Ishikawa (cell line): ENCODE measurements around the gene DNAJB7.

Source experiments
- CEBPB ChIP-seq: IDR thresholded peaks from 2 replicates; pipeline ENCODE4 v1.6.1; 2012
- CREB1 ChIP-seq: IDR thresholded peaks from 2 replicates; pipeline ENCODE4 v1.6.1; 2012; ENCODE audit warnings: low read depth
- EGR1 ChIP-seq: IDR thresholded peaks from 2 replicates; pipeline ENCODE4 v1.6.1; 2012
- EP300 ChIP-seq: IDR thresholded peaks from 2 replicates; pipeline ENCODE4 v1.6.1; 2012; ENCODE audit warnings: borderline replicate concordance
- FOXM1 ChIP-seq: IDR thresholded peaks from 2 replicates; pipeline ENCODE4 v1.6.1; 2012; ENCODE audit warnings: low read depth, borderline replicate concordance
- RAD21 ChIP-seq: IDR thresholded peaks from 2 replicates; pipeline ENCODE4 v1.6.1; 2012; ENCODE audit warnings: low read depth
- TAF1 ChIP-seq: IDR thresholded peaks from 2 replicates; pipeline ENCODE4 v1.6.1; 2012; ENCODE audit warnings: low read depth, mild to moderate bottlenecking
- TCF12 ChIP-seq: IDR thresholded peaks from 2 replicates; pipeline ENCODE4 v1.6.1; 2012; ENCODE audit warnings: low read depth
- TEAD4 ChIP-seq: IDR thresholded peaks from 2 replicates; pipeline ENCODE4 v1.6.1; 2012
- USF1 ChIP-seq: IDR thresholded peaks from 2 replicates; pipeline ENCODE4 v1.6.1; 2012
- YY1 ChIP-seq: IDR thresholded peaks from 2 replicates; pipeline ENCODE4 v1.6.1; 2012; ENCODE audit warnings: low read depth
- ZBTB7A ChIP-seq: IDR thresholded peaks from 2 replicates; pipeline ENCODE4 v1.6.1; 2012; ENCODE audit warnings: low read depth
- TF ChIP-seq, protein P1 (sequence below): IDR thresholded peaks from 2 replicates; pipeline ENCODE4 v1.6.1; 2012; ENCODE audit warnings: low read depth, mild to moderate bottlenecking
- TF ChIP-seq, protein P2 (sequence below): IDR thresholded peaks from 2 replicates; pipeline ENCODE4 v1.6.1; 2012

- TF ChIP-seq ZBTB7A (no peak), TAF1 (no peak), CREB1 (no peak), TCF12 (no peak), RAD21 (no peak), FOXM1 (no peak), TEAD4 (no peak), CEBPB (no peak), EP300 (no peak), EGR1 (no peak), YY1 (no peak), USF1 (no peak)
- TF ChIP-seq, protein P1, sequence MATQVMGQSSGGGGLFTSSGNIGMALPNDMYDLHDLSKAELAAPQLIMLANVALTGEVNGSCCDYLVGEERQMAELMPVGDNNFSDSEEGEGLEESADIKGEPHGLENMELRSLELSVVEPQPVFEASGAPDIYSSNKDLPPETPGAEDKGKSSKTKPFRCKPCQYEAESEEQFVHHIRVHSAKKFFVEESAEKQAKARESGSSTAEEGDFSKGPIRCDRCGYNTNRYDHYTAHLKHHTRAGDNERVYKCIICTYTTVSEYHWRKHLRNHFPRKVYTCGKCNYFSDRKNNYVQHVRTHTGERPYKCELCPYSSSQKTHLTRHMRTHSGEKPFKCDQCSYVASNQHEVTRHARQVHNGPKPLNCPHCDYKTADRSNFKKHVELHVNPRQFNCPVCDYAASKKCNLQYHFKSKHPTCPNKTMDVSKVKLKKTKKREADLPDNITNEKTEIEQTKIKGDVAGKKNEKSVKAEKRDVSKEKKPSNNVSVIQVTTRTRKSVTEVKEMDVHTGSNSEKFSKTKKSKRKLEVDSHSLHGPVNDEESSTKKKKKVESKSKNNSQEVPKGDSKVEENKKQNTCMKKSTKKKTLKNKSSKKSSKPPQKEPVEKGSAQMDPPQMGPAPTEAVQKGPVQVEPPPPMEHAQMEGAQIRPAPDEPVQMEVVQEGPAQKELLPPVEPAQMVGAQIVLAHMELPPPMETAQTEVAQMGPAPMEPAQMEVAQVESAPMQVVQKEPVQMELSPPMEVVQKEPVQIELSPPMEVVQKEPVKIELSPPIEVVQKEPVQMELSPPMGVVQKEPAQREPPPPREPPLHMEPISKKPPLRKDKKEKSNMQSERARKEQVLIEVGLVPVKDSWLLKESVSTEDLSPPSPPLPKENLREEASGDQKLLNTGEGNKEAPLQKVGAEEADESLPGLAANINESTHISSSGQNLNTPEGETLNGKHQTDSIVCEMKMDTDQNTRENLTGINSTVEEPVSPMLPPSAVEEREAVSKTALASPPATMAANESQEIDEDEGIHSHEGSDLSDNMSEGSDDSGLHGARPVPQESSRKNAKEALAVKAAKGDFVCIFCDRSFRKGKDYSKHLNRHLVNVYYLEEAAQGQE = no peak
- TF ChIP-seq, protein P2, sequence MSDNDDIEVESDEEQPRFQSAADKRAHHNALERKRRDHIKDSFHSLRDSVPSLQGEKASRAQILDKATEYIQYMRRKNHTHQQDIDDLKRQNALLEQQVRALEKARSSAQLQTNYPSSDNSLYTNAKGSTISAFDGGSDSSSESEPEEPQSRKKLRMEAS = no peak
Measured at GRCh38 chr22:40862013-40862412, at the start of gene DNAJB7.
